ENCODE results near the gene NCOA7.
"Not testable (repeated sequence)": the region's sequence is repeated elsewhere in the genome, so short reads cannot be mapped to it uniquely, and the experiment has no call there.

Gene NCOA7

DNA sequence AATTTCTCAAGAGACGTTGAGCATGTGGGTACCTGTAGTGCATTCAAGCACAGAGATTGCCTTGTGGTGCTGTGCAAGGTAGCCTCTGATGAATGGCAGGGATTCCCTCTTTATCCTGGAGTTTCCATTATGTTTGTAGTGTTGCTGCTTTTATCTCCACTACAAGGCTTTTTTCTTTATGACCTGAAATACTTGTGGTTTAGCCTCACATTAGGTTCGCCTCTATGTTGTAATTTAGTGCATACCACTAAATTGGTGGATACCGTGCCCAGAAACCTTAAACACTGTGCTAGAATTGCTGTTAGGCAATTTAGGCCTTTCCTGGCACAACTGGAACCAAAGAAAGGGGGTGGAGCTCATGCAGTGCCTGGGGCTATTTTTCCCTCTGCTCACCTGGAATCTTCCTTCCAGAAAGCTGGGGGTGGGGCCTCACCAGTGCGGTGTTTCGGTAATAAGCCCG, 76.8 kb downstream of the NCOA7 start:
- DNase-seq: peak in 1 of 56 donors; percentile 4

DNA sequence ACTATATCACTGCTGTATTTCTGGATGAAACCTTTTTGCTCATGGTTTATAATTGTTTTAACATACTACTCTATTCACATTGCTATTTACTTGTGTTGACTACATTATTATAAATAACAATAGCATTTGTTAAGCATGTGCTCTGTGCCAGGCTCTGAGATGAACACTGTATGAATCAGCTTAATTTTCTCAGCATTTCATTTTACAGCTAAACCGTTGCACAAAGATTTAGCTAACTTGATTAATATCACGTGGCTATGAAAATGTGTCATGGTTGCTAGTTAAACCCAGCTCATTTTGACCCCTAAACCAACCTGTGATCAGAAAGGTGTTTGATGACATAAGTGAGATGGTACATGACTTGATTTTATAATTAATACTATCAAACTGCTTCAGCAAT, 77.5 kb downstream of the NCOA7 start:
- no peak for DNase-seq

DNA sequence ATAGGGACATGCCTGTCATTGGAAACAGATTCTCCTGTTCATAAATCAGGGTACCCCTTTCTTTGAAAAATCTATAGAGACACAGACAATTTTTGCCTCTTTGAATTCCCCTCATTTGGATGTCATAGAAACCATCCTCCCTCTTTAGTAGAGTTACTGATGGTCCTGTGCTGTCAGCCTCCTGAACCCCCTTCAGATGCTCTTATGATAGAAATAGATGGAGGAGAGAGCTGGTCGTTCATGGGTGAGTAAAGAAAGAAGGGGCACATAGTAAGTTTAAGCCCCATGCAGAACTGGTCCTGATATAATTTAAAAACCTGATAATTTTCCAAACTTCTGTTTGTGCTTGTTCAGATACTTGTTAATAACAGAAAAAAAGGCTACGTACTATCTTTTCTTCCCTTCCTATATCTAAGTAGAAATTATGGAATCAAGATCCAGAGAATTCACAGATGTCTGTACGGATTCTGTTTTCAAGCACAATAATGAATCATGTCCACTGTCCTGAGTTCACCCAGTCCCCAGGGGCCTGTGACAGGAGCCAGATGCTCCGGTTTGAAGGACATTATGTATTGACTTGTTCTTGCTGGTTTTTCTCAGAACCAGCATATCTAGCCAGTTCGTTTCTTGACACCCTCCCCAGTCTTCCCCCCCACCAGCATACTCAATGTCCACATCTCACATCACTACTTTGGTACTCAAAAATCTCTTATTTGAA, 78.1 kb downstream of the NCOA7 start:
- peak in 27 of 56 donors; percentile 3 to 65 (median 25) for DNase-seq

DNA sequence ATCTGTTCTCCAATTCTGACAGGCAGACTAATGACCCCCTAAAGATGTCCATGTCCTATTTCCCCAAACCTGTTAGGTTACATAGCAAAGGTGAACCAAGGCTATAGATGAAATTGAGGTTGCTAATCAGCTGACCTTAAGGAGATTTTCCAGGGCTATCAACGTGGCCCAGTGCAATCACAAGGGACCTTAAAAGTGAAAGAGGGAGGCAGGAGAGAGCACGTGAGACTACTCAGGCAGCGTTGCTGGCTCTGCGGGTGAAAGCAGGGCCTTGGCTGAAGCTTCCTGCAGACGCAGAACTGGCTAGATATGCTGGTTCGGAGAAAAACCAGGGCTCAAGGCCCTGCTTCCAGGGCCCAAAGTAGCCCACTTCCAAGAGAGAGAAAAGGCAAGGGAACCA, 78.7 kb downstream of the NCOA7 start:
- DNase-seq: peak in 7 of 56 donors; percentile 9 to 22 (median 13)

DNA sequence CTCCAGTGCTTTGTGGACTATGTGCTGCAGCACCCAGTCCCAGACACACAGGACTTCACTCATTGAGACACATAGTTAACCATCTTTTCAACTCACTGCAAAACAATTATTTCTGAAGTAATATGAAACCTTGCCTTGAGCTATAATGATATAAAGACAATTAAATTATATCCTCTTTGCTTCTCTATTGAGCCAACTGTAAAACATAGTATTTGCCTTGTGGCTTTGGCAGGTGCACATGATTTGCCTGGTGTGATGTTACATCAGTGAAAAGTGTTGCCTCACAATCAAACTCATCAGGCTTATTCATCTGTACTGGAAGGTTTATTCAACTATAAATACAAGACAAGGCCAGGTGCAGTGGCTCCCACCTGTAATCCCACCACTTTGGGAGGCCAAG, 80.6 kb downstream of the NCOA7 start:
- DNase-seq: no peak

DNA sequence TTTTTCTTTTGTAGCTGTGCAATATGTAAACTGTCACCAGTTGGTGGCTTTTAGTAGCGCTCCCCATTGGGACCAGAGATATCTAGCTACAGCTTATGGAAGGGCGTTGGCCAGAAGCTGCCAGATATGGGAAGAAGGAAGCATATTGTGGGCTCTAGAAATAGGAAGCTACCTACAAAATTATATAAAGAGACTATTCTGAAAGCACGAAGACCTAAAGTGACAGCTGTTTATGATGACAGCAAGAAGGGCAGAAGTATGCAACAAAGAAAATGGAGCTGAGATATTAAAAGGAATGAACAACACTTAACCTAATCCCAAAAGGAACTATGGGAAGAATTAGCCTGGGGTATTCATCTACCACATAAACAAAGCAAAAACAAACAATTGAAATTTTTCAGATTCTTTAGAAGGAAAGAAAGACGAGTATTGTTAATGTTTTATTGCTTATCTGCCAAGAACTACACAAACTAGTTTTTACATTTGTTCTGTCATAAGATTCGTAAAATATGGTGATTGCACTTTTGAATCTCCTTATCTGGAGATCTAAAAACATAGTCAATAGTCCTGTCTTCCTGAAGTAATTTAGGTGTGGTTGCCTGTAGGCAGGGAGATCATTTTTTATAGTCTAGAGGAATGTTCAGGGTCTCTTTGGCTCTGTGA, 81.6 kb downstream of the NCOA7 start:
- DNase-seq: no peak

DNA sequence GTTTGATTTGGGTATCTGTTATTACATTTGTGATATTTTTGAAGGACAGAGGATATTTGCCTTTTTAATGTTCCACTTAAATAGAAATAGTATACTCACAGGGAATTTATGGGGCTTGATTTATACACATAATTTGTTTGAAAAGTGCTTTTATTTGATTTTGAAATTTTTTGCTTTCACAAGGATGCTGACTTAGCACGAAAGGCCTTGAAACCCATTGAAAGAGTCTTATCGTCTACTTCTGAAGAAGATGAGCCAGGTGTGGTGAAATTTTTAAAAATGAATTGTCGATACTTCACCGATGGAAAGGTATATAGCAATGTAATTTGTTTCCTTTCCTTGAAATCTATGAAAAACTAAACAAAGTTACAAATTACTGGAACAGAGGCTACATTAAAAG, 91.5 kb downstream of the NCOA7 start:
- DNase-seq: no peak

DNA sequence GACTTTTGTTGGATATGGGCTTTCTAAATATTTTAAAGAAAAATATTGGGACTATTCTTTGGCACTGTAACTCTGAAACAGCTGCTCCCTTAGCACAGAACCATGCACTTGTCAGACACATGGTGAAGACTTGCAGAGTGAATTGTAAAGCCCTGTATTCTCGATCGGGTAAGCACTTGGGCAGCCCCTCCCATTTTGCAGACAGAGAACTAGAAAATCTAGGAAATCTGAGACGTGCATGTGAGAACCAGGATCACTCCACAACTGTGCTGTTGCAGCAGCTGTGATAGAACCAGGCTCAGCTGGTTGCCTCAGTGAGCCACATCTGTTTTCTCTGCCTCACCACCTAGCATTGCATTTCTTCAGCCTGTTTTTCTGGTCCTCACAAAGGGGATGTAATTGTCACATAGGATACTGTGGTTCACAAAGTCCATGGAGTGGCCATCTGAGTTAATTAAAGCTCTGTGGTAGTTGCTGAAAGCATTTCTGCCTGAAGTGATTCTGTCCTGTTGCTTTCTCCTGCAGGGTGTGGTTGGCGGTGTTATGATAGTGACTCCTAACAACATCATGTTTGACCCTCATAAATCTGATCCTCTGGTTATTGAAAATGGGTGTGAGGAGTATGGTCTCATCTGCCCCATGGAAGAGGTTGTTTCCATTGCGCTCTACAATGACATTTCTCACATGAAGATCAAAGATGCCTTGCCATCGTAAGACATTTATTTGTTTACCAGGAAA, 94.0 kb downstream of the NCOA7 start:
- no peak for DNase-seq

DNA sequence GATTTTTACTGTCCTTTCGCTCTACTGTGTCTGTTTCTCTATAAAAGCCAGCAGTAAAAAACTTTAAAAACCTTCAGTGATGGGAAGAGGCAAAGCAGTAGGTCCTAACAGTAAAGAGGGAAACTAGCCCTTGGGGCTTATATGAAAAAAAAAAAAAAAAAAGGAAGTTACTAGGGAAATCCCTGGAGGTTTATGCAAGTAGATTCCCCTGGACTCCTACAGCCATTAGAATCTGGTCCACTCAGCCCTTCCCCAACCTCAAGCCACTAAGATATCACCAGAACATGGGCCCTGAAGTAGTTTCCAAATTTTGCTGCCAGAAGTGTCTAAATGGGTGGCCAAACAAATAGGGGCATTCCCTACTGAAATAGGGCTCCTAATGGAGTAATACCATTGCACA, 95.3 kb downstream of the NCOA7 start:
- DNase-seq: no peak

DNA sequence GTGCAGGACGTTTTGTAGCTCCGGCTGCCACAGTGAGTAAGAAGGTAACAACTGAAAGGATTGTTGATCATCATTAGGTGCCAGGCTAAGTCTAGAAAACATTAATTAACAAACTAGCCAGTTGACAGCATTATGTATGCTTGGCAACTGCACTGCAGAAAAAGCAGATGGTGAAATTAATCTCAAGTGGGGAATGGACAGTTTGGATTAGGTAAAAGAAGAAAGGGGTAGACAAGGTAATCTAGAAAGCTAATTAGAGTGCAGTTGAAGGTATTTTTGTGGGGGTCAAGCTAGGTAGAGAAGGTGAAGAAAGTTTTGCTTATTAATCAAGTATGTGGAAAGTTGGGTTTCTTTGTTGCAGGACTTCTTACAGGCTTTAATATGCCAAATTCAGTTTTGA, 96.2 kb downstream of the NCOA7 start:
- no peak for DNase-seq

DNA sequence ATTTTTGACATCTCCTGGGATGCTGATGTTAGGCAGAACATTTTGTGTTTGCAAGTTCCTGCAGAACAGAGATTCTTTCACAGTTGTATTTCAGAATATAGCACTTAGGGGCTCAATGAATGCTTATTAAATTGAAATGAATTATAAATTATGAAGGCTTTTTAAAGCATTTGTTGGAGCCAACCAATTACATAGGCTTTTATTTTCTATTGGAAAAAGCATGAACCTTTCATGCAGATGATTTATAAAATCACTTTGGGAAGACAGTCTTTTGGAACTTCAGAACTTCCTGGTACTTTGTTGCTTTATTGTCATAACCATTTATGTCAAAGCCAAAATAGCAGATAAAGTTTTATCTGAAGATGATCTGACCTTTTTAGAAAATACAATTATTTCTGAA, 96.6 kb downstream of the NCOA7 start:
- DNase-seq: no peak

DNA sequence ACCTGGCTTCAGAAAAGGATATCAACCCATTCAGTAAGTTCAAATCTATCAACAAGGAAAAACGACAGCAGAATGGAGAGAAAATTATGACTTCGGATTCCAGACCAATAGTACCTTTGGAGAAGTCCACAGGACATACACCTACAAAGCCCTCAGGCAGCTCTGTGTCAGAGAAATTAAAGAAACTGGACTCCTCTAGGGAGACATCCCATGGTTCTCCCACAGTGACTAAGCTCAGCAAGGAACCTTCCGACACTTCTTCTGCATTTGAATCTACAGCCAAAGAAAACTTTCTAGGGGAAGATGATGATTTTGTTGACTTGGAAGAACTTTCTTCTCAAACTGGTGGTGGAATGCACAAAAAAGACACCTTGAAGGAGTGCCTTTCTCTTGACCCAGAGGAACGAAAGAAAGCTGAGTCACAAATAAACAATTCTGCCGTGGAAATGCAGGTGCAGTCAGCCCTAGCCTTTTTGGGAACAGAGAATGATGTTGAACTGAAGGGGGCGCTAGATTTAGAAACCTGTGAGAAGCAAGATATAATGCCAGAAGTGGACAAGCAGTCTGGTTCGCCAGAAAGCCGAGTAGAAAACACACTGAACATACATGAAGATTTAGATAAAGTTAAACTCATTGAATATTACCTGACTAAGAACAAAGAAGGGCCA, 98.4 kb downstream of the NCOA7 start:
- no peak for DNase-seq

DNA sequence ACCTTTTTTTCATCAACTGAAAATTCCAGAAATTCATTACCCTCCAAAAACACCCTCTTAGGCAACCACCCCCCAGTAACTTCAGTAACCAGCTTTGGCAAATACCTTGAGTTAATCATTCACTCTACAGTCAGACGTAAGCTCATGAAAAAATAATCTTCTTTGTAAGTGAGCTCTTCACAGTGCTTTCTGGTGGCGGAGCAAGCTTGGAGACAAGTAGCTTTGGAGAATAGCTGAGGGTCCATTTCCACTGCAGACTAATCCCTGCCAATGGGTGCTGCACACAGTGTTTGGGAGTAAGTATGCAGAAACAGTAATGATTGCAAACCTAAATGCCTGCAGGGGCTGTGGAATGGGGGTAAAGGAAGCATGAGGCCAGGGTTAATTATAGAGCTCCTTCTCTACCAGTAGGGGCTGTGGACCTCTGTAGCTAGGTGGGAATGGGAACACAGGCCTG, 109.0 kb downstream of the NCOA7 start:
- DNase-seq: no peak

DNA sequence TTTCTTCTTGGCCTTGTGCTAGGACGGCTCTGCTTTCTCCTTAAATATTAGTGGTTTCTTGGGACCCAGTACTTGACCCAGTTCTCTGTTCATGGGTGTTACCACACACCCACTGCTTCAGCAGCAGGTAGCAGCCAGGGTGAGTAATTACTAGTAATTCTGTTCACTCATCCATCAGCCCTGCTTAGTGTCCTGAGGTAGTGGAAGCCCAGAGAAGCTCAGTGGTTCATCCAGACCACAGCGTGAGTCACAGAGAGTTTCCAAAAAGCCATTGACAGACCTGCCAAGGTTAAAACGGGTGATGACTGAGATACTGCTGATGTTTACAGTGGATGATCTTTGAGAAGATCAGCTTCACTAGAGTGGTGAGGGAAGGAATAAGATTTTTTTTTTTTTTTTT, 114.1 kb downstream of the NCOA7 start:
- DNase-seq: no peak

DNA sequence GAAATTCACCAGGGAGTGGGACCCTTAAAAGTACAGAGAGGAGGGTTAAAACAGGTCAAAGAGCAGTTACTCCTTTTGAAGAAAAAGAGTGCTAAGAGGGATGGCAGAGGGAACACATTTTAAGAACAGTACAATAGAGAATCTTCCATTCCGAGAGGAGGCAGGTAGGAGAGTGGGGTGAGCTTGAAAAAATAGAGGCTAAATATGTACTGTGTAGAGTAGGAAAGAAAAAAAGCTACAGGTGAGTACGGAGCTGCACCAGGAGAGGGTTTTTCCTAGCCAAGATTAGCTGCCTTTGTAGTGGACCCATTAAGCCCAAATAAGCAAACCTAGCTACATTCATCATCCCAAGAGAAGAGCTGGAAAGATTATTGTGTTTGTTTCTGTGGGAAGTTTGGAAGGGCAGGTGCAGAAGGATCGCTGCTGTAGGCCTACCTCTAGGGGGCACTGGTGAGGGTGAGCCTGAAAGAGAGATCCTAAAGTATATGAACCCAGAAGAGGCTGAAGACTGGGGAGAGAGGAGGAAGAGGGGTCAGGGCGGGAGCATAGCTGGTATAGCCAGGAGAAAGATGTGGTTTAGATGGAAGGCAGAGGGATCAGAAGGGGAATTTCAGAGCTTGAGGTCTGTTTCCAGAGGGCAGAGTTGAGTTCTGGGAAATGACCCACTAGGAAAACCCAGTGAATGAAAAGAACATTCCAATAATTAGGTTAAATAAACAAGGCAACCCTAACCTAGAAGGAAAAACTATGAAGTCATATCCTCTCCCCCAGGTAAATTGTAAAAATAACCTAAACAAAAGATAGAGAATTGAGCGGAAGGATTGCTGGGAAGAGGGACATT, 115.6 kb downstream of the NCOA7 start:
- DNase-seq: no peak

DNA sequence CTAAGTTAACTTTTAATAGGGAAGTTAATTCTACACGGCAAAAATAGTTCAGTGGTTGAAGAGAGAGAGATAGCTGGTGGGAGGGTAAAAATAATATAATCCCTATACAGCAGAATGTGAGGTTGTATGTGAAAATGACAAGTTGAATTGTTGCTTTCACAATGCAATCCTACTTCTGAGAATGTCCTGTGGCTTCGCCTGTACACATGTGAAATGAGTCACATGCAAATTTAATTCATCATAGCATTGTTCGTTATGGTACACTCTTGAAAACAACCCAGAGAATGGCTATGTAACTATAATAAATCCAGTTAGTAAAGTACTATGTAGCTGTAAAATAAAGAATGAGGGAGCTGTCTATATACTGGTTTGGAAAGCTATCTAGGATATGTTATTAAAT, 119.8 kb downstream of the NCOA7 start:
- no peak for DNase-seq

DNA sequence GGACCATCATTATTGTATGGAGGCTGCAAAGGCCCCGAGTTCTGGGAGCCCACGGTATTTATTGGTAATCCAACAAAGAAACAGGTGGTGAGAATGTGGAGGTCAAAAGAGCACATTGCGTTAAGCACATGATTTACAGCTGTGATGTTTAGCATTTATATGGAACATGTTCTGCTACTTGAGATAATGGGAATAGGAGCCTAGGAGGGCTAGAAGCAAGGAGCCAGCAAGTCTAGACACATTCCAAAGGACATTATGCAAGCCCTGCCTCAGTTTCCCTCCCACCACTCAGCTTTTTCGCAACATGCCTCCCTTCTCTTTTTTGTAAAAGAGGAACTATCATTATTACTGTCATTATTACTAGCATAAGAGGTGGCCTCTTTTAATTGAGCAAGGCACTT, 120.3 kb downstream of the NCOA7 start:
- DNase-seq: not testable (repeated sequence)

DNA sequence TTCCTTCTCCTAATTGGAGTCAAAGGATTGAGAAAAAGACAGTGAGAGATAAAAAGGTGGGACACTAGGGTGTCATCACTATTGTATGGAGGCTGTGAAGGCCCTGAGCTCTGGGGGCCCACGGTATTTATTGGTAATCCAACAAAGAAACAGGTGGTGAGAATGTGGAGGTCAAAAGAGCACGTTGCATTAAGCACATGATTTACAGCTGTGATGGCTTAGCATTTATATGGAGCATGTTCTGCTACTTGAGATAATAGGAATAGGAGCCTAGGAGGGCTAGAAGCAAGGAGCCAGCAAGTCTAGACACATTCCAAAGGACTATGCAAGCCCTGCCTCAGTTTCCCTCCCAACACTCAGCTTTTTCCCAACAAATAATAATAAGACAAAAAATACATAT, 121.7 kb downstream of the NCOA7 start:
- not testable (repeated sequence) for DNase-seq

DNA sequence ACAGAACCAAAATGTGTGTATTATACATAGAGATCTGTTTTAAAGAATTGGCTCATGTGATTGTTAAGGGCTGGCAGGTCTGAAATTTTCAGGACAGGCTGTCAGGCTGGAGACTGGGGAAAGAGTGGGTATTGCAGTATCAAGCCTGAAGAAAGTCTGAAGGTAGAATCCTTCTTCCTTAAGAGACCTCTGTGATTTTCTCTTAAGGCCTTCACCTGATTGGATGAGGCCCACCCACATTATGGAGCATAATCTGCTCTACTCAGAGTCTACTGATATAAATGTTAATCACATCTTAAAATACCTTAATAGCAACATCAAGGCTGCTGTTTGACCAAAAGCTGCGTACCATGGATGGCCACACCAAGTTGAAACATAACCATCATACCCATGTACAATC, 122.4 kb downstream of the NCOA7 start:
- no peak for DNase-seq

DNA sequence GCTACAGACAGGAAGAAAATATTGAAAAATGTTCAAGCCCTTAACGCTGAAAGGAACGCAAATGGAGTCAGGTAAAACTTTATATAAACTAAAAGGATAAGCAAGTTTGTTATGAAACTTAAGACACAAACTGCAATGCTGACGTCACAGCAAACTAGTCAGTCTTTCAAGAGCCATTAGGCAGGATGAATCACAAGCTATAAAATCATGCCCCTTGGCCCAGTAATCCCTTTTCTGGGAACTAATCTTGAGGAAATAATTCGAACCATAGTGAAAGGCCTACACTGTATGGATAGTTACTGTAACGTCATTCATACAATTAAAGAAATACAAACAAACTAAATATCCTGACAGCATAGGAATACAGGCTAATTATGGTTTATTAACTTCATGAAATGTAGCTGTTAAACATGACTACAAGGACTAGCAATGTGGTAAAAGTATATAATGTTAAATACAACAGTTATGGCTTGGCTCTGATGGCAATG, 123.1 kb downstream of the NCOA7 start:
- DNase-seq: no peak

DNA sequence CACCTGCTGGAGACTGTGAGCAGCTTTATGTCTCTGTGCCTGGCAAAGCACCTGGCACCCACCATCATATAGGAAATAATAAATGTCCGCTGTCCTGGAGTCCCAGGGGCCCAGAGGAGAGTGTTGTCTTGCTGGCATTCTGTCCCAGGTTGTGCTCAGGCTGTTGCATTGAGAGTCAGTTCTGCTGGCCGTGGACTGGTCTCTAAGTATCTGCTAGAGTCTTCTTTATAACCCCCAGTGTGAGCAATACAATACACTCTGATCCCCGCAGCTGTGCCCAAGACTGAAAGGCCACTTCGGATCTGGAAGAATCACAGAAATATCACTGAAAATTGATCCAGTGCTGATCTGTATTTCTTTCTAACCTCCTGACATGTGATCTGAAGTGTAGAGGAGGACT, 127.5 kb downstream of the NCOA7 start:
- no peak for DNase-seq

Data from amygdala (tissue), 56 donors.